IgD-negative memory B cell (primary cell): ENCODE data around the gene ADAMTSL3. TPM values are rescaled to one million over a fixed set of nuclear protein-coding genes. Genes with fewer than 3 reads are reported as not detected.

Source experiments
- H3K27ac Mint-ChIP-seq, 3 donors: one replicate each; pipeline ENCODE4 v1.8.0; 2020 to 2022; ENCODE audit warnings: mild to moderate bottlenecking in 3 of 3, mixed read lengths in 3 of 3, moderate library complexity in 1 of 3
- H3K27me3 Mint-ChIP-seq: one replicate; pipeline ENCODE4 v1.8.0; 2021; ENCODE audit warnings: mixed read lengths
- H3K36me3 Mint-ChIP-seq: one replicate; pipeline ENCODE4 v1.8.0; 2020; ENCODE audit warnings: mild to moderate bottlenecking, mixed read lengths
- H3K4me1 Mint-ChIP-seq, 3 donors: one replicate each; pipeline ENCODE4 v1.8.0; 2020 to 2022; ENCODE audit warnings: mixed read lengths in 3 of 3, mild to moderate bottlenecking in 1 of 3
- H3K4me3 Mint-ChIP-seq, 4 donors: one replicate each; pipeline ENCODE4 v1.8.0; 2020 to 2022; ENCODE audit warnings: mild to moderate bottlenecking in 4 of 4, mixed read lengths in 4 of 4, moderate library complexity in 3 of 4
- H3K9me3 Mint-ChIP-seq, 3 donors: one replicate each; pipeline ENCODE4 v1.8.0; 2020 to 2021; ENCODE audit warnings: mixed read lengths in 3 of 3, mild to moderate bottlenecking in 1 of 3
- polyA plus RNA-seq: library from polyadenylated mRNA; unstranded; fragments of 300-500 nt; fragmentation: Illumina TruSeq; gene quantifications from one replicate; pipeline ENCODE4 v1.2.3, GENCODE V29; 2021

The ADAMTSL3 gene
- polyA plus RNA-seq, 1 donor from 2014 or later, result not detected

DNA sequence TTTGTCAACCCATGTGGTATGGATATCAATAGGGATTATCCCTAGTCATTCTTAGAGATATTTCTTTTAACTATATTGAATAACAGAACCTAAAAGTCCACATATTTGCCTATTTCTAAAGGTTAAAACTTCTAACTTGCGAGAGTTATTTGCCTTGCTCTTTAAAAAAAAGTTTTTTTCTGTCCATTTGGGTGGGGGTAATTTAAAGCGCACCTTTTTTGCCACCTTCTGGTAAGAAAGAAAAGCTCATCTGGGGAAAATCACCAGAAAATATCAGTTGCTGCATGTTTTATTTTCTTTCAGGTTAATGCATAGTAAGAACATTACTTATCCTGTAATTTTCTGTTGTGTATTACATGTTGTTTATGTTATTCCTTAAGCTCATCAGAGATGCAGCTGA lies 339.7 kb downstream of the ADAMTSL3 start:
- Mint-ChIP-seq H3K4me1 (peaks cover 4 to 13% (median 7%) of the 10 kb centered on the region in 3 donors), H3K4me3 (no peak overlapping the region), H3K9me3 (peaks cover 0 to 2% (median 0%) of the 10 kb centered on the region in 3 donors), H3K27me3 (peaks cover 1% of the 10 kb centered on the region), H3K36me3 (no peaks in the 10 kb centered on the region), H3K27ac (no peak overlapping the region)

DNA sequence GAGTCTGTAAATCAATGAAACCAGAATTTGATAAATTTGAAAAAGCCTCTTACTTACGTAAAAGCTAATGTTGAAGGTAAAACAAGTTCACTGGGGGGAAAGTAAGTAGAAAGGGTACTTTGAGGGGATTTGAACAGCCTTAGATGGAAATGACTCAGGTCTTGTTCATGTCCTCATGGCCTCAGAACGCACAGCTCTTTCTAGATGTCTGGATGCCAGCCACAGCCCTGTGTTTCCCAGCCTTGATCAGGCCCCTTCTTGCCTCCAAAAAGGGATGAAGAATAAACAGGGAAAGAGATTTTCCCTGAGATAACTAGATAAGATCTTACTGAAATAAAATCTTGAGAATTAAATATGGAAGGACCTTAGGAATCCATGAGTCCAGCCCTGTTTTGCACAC lies 344.6 kb downstream of the ADAMTSL3 start:
- no peaks in the 10 kb centered on the region for H3K36me3 Mint-ChIP-seq
- H3K27me3 Mint-ChIP-seq, result peaks cover 1% of the 10 kb centered on the region
- H3K9me3 Mint-ChIP-seq, result no peaks in the 10 kb centered on the region

DNA sequence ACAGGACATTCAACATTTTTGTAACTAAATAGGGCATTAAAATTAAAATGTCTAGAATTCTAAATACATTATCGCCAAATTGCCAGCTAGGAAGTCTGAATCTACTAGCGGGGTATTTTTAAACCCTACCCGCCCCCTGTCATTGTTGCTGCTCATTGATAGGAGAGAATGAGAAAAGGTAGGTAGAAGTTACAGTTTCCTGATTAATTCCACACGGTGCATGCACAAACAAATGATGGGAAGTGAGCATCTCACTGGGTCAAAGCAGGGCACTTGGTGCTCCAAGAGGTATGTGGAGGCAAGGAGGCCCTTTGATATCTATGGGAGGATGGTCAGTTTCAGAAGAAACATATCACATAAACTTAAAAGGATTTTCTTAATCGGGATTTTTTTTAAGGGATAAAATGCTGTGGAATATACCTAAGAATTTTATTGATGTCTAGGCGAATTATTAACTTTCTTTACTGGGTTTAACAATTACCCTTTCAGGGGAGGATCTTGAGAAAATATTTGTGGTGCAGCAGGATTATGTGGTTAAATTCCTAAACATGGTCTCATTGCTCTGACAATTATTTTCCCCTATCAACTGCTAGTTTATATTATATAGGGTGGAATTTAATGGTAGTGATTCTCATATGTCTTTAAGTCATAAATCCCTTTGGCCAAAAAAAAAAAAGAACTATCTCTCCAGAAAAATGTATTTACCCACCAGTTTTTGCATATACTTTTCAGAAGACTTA lies 345.6 kb downstream of the ADAMTSL3 start:
- Mint-ChIP-seq H3K36me3 (no peaks in the 10 kb centered on the region), H3K9me3 (no peaks in the 10 kb centered on the region), H3K27ac (no peak overlapping the region), H3K4me3 (no peak overlapping the region), H3K4me1 (no peaks in the 10 kb centered on the region), H3K27me3 (peaks cover 1% of the 10 kb centered on the region)

More for the DNA sequence above, 344.6 kb downstream of the ADAMTSL3 start:
- Mint-ChIP-seq H3K4me3 (no peak overlapping the region), H3K27ac (no peak overlapping the region), H3K4me1 (no peaks in the 10 kb centered on the region)

DNA sequence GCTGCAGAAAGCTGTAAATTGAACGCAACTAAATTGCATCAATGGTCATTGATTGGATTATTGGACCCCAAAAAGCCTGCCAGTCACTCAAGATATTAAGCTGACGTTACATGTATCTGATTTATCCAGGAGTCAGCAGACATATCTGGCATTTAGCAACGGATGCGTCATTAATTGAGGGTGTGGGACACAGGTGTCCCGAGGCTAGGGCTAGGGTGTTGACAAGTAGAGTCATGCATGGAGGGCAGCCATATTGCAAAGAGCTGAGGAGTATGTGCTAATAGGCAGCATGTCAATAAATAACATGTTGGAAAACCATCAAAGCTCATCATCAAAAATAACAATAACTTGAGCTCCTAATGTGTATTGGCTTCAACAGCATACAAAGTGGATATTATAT lies 347.1 kb downstream of the ADAMTSL3 start:
- no peaks in the 10 kb centered on the region for H3K36me3 Mint-ChIP-seq
- peaks cover 2% of the 10 kb centered on the region for H3K27me3 Mint-ChIP-seq
- H3K4me3 Mint-ChIP-seq, result no peak overlapping the region
- no peak overlapping the region for H3K27ac Mint-ChIP-seq
- H3K9me3 Mint-ChIP-seq, result no peaks in the 10 kb centered on the region
- no peaks in the 10 kb centered on the region for H3K4me1 Mint-ChIP-seq

DNA sequence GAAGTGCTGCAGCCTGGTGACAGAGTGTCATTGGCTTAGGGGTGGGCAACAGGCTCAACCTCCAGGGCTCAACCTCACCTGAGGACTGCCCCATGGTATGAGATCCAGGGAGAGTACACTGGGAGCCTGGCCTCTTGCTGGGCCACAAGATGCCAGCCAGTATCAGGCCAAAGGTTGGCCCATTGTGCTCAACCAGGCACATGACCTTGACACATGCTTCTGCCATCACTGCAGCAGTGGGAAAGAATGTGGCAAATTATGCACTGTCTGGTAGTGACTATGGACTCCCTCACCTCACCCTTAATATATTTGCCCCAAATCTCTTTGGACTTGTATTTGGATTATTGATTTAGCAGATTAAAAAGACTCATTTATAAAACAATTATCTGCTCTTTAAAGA lies 347.7 kb downstream of the ADAMTSL3 start:
- Mint-ChIP-seq H3K27ac (no peak overlapping the region), H3K4me1 (no peaks in the 10 kb centered on the region), H3K27me3 (peaks cover 2% of the 10 kb centered on the region), H3K36me3 (no peaks in the 10 kb centered on the region), H3K4me3 (no peak overlapping the region), H3K9me3 (no peaks in the 10 kb centered on the region)

DNA sequence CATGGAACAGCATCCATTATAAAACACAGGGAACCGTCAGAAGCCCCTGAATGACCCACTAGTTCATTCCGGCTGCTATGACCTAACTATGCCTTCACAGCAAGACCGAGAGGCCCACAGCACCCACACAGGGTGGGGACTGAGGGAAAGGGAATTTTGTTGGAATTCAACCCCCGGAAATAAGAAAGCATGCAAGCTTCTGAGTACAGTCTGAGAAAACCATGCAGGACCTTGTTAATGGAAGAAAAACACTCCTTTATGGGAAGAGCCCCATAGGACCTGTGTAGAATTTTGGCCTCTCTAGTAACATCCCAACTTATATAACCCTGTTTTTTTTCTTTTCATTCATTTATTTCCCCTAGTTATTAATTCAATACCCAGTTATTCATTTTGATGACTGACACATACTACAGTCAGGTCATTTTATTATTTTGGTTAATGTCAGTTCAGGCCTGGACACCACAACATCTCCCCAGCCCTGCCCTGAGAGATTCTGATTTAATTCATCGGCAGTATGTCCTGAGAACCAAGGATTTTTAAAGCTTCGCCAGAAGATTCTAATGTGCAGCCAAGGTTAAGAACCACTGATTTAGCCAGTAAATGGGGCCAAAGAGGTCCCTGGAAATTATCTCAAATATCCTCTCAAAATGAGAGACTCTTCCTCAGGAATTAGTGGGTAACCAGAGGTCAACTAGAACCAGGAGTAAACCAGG lies 350.0 kb downstream of the ADAMTSL3 start:
- Mint-ChIP-seq H3K36me3 (no peaks in the 10 kb centered on the region), H3K27me3 (peaks cover 2% of the 10 kb centered on the region), H3K4me3 (no peak overlapping the region), H3K27ac (no peak overlapping the region), H3K4me1 (no peaks in the 10 kb centered on the region), H3K9me3 (peaks cover 0 to 1% (median 0%) of the 10 kb centered on the region in 3 donors)

DNA sequence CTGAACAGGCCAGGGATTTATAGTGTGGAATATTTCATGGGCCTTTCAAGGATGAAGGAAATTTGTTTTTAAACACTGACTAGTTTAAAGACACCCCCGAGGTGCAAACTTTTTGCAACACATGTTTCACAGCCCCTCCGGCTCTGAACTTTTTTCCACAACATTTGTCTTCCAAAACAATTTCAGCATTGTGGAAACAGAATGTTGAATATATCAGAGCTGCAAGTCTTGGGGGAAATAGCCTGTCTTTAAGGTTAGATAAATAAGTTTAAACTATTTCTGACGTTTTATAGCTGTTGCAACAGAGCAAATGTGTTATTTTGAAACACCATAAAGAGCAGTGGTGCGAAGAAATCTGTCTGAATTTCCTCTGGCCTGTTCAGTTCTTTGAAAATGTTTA lies 352.5 kb downstream of the ADAMTSL3 start:
- H3K27ac Mint-ChIP-seq, result no peak overlapping the region
- no peaks in the 10 kb centered on the region for H3K4me1 Mint-ChIP-seq
- peaks cover 0 to 2% (median 1%) of the 10 kb centered on the region in 3 donors for H3K9me3 Mint-ChIP-seq
- H3K27me3 Mint-ChIP-seq, result peaks cover 2% of the 10 kb centered on the region
- no peak overlapping the region for H3K4me3 Mint-ChIP-seq
- H3K36me3 Mint-ChIP-seq, result no peaks in the 10 kb centered on the region

DNA sequence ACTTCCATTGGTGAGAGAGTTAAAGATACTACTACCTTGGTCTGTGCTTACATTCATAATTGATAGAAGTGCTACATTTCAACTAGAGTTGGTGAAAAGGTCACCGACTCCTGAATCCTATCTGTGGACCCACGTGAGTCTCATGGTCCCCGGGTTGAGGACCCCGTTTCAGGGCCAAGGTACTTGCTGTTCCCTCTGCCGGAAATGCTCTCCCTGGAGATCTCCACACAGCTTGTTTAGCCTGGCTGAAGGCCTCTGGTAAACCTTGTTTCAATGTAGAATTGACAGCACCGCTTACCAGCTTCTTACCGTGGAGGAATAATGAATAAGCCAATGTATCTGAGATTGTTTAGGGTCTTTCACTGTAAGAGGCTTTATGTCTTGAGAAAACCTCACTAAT lies 355.7 kb downstream of the ADAMTSL3 start:
- Mint-ChIP-seq H3K4me3 (no peak overlapping the region), H3K36me3 (no peaks in the 10 kb centered on the region), H3K27ac (no peak overlapping the region), H3K4me1 (no peaks in the 10 kb centered on the region), H3K9me3 (peaks cover 1 to 3% (median 2%) of the 10 kb centered on the region in 3 donors), H3K27me3 (peaks cover 5% of the 10 kb centered on the region)

DNA sequence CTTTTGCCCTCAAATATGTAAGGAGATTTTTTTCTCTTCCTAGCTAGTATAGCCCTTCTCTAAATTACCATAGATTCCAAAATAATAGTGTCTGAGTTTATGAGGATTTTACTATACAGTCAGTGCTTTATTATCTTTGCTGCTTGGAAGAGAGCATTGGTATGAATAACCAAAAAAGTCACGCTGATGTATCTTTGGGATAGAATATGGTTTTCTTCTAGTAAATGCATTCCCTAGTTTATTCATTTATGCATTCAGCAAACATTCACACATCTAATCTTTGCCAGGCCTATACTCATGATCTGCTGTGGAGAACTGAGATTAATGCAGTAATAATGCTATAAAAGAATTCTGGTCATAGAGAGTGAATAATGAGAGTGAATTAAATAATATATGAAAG lies 356.3 kb downstream of the ADAMTSL3 start:
- H3K36me3 Mint-ChIP-seq, result no peaks in the 10 kb centered on the region
- H3K27me3 Mint-ChIP-seq, result peaks cover 5% of the 10 kb centered on the region
- H3K4me1 Mint-ChIP-seq, result no peaks in the 10 kb centered on the region
- no peak overlapping the region for H3K27ac Mint-ChIP-seq
- H3K4me3 Mint-ChIP-seq, result no peak overlapping the region
- H3K9me3 Mint-ChIP-seq, result peaks cover 1 to 3% (median 2%) of the 10 kb centered on the region in 3 donors

DNA sequence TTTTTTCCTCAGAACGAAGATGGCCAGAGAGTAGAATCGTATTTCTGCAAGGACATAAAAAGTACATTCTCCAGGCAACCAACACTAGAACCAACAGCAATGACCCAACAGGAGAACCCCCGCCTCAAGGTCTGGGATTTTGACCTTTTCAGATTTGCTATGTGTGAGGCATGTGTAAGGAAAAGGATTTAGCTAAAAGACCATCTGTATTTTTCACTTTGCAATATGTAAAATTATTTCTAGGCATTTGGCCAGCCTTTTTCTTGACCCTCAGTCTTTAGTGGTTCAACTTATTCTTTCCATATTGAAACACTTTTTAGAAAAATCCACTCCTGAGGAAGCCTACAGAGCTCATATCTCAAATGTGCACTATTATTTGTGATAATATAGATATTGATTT lies 362.4 kb downstream of the ADAMTSL3 start:
- no peaks in the 10 kb centered on the region for H3K36me3 Mint-ChIP-seq
- H3K27ac Mint-ChIP-seq, result no peak overlapping the region
- peaks cover 3% of the 10 kb centered on the region for H3K27me3 Mint-ChIP-seq
- H3K4me1 Mint-ChIP-seq, result no peaks in the 10 kb centered on the region
- peaks cover 0 to 2% (median under 1%) of the 10 kb centered on the region in 3 donors for H3K9me3 Mint-ChIP-seq
- H3K4me3 Mint-ChIP-seq, result no peak overlapping the region

DNA sequence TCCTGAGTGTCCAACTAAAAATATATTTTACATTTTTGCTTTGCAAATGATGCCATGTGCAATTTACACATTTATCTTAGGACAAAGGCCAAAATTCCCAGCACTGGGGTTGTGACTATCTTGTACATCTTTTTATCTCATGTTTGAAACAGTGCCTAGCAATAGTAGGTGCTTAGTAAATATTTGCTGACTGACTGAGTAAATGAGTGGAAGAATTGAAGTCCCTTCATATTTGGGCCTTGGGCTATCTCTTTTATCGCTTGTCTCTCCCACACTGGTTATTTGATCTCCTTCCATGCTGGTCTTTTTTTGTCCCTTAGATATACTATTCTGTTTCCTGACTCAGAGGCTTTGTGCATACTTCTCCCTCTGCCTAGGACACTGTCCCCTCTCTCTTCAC lies 368.6 kb downstream of the ADAMTSL3 start:
- Mint-ChIP-seq H3K27me3 (peaks cover 1% of the 10 kb centered on the region), H3K4me3 (no peak overlapping the region), H3K9me3 (peaks cover 0 to 2% (median 2%) of the 10 kb centered on the region in 3 donors), H3K4me1 (no peaks in the 10 kb centered on the region), H3K27ac (no peak overlapping the region), H3K36me3 (no peaks in the 10 kb centered on the region)

DNA sequence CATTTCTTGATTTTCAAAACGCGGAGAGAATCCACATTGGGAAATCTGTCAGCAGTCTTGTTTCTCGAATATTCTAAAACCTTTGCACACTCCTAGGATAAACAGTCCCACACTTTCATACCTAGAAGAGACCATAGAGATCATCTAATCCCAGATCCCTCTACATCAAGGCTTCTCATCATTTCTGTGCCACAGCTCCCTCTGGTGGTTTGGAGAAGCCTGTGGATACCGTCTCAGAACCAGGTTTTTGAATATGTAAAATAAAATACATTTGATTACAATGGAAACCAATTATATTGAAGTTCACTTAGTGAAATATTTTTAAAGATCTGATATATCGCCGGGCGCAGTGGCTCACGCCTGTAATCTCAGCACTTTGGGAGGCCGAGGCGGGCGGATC lies 369.7 kb downstream of the ADAMTSL3 start:
- no peak overlapping the region for H3K27ac Mint-ChIP-seq
- H3K27me3 Mint-ChIP-seq, result peaks cover 1% of the 10 kb centered on the region
- H3K36me3 Mint-ChIP-seq, result no peaks in the 10 kb centered on the region
- H3K9me3 Mint-ChIP-seq, result peaks cover 0 to 3% (median 2%) of the 10 kb centered on the region in 3 donors
- H3K4me1 Mint-ChIP-seq, result no peaks in the 10 kb centered on the region
- H3K4me3 Mint-ChIP-seq, result no peak overlapping the region

DNA sequence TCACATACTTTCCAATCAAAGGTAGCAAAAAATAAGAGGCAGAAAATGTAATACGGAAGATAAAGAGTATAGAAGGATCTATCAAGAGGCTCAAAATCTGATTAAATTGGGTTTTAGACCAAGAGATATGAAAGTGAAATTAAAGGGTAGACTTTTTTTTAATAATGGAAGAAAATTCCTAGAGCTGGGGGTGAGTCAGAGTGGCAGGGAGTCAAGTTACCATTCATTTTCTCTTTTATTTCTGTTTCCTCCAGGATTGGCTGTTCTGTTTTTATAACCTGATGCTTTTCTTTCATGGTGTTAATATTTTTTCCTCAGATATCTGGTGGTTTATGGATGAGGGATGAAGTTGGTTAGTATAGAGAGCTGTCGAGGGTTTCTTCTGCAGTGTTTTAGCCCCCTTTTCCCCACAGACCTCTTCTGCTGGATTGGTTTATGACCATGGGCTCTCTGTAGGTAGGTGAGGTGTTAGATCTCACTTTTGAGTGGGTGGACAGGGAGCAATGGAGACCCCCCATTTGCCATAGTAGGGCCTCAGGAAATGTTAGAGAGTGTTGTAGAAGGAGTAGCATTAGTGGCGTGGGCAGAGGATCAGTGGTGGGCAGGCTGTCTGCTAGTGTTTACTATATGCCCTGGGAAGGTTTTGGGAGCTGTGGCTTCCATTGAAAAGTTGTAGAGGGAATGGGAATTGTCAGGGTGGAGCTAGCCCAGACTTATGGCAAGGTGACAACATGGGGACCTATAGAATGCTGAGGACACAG lies 380.1 kb downstream of the ADAMTSL3 start:
- Mint-ChIP-seq H3K27me3 (no peaks in the 10 kb centered on the region), H3K4me1 (no peaks in the 10 kb centered on the region), H3K27ac (no peak overlapping the region), H3K36me3 (no peaks in the 10 kb centered on the region), H3K9me3 (peaks cover 2 to 7% (median 4%) of the 10 kb centered on the region in 3 donors), H3K4me3 (no peak overlapping the region)

DNA sequence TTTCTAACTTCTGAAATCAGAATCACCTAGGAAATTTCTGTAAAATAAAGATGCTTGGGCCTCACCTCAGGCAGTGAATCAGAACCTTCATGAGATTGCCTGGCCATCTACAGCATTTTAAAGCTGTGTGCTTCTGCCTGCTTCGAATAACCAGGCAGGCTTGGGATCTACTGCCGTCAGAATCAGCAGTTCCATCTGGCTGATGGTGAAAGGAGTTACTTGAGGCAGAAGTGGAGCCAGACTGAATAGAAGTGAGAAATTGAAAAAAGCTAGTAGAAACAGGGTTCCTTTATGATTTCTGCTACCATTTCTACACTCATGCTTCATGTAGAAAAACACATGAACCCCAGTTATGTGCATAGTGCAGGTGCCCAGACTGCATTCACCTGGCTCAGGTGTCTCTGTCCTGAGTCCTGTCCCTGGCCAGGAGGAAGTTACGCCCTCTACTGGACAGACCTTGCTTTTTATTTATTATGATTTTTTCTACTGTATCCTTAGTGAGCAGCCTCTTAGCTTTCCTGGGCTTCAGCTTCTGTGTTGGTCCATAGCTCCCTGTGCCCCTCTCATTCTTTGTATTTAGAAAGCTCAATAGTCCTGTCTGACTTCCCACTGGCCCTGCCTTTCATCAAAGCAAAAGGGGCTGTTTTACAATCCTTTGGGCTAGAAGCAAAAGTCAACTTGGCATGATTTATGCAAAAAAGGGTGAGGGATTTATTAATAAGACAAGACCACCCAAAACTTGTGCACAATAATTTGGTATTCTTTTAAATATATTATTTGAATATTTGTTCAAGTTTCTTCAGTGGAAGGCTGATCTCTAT lies 380.9 kb downstream of the ADAMTSL3 start:
- Mint-ChIP-seq H3K4me1 (no peaks in the 10 kb centered on the region), H3K9me3 (peaks cover 0 to 4% (median 2%) of the 10 kb centered on the region in 3 donors), H3K27ac (no peak overlapping the region), H3K4me3 (no peak overlapping the region), H3K36me3 (no peaks in the 10 kb centered on the region), H3K27me3 (peaks cover 4% of the 10 kb centered on the region)
